GM19395 (cell line): Measurements from ENCODE around the gene ZNF211.

Experiments
- ATAC-seq: cut with Tn5 transposase; IDR thresholded peaks from one replicate; pipeline ENCODE4 v1.9.1; 2021; ENCODE audit warnings: mild to moderate bottlenecking, moderate library complexity; ENCODE audit not compliant: unreplicated experiment

ZNF211 gene

GRCh38 chr19:57653689-57654088 is 20.7 kb downstream of the ZNF211 start:
- ATAC-seq = no peak

- ATAC-seq = no peak
Measured at GRCh38 chr19:57655443-57655842, 22.5 kb downstream of the ZNF211 start.

GRCh38 chr19:57656346-57656745 is 23.4 kb downstream of the ZNF211 start:
- ATAC-seq = no peak

GRCh38 chr19:57664269-57665127 is 31.5 kb downstream of the ZNF211 start:
- ATAC-seq = no peak

- no peak for ATAC-seq
Measured at GRCh38 chr19:57665261-57665806, 32.4 kb downstream of the ZNF211 start.

GRCh38 chr19:57667228-57667627 is 34.3 kb downstream of the ZNF211 start:
- ATAC-seq = no peak

GRCh38 chr19:57668635-57669034 is 35.7 kb downstream of the ZNF211 start, which contains the start of gene ZSCAN4:
TSS of gene ZSCAN4 (plus strand) at chr19:57668935. CDS start at chr19:57676146, 7,211 bp downstream.
- no peak for ATAC-seq

GRCh38 chr19:57671124-57671895 is 38.3 kb downstream of the ZNF211 start:
- ATAC-seq = no peak

- ATAC-seq = no peak
Measured at GRCh38 chr19:57672466-57672865, 39.5 kb downstream of the ZNF211 start.

GRCh38 chr19:57675881-57676280 is 42.9 kb downstream of the ZNF211 start:
- no peak for ATAC-seq

- ATAC-seq = peak; percentile 12
Measured at GRCh38 chr19:57682226-57682766, 49.3 kb downstream of the ZNF211 start.

GRCh38 chr19:57686727-57687126 is 53.8 kb downstream of the ZNF211 start:
- no peak for ATAC-seq

- no peak for ATAC-seq
Measured at GRCh38 chr19:57687363-57688010, 54.5 kb downstream of the ZNF211 start.

GRCh38 chr19:57688011-57688763 is 55.2 kb downstream of the ZNF211 start:
- no peak for ATAC-seq

- ATAC-seq = no peak
Measured at GRCh38 chr19:57689750-57690149, 56.8 kb downstream of the ZNF211 start.
